ENCODE data around the gene PTBP1. TPM values are rescaled to one million over a fixed set of nuclear protein-coding genes. Genes with fewer than 3 reads are reported as not detected.

PTBP1 gene
- total and polyA plus RNA-seq, 2 of the 13 experiments (the other 11 are each of a cell fraction or from before 2014, with no cell fraction given), result 195 to 288 TPM

GRCh38 chr19:796692-797527, at the start of gene PTBP1 (continued):
- TF ChIP-seq ZNF234 (CRISPR knock-in tag; conservative IDR thresholded peaks at IDR 0.05), result no peak
- no peak for TF ChIP-seq ATF6 (CRISPR knock-in tag; conservative IDR thresholded peaks at IDR 0.05)
- TF ChIP-seq HNRNPUL1 (IDR thresholded peaks at IDR 0.05; ENCODE audit: low read depth, low read length), result no peak
- TF ChIP-seq PRDM15 (CRISPR knock-in tag; IDR thresholded peaks at IDR 0.05), result no peak
- no peak for TF ChIP-seq BCLAF1 (IDR thresholded peaks at IDR 0.05)
- peak; percentile 73 for TF ChIP-seq MEF2D (CRISPR knock-in tag; IDR thresholded peaks at IDR 0.05)
- TF ChIP-seq ZNF615 (CRISPR knock-in tag; IDR thresholded peaks at IDR 0.05; ENCODE audit: borderline replicate concordance), result no peak
- TF ChIP-seq KAT7 (CRISPR knock-in tag; IDR thresholded peaks at IDR 0.05; ENCODE audit: borderline replicate concordance), result peak; percentile 21; the same call in 1 of the 2 replicates
- TF ChIP-seq SOX13 (IDR thresholded peaks at IDR 0.05), result no peak
- peak in 1 of 2 experiments; percentile 31; a peak in 1 of 4 replicates for TF ChIP-seq SOX13 (CRISPR knock-in tag; conservative IDR thresholded peaks at IDR 0.05 in 1 of 2, IDR thresholded peaks at IDR 0.05 in 1 of 2)
- TF ChIP-seq ZNF816 (CRISPR knock-in tag; IDR thresholded peaks at IDR 0.05; ENCODE audit: borderline replicate concordance), result 0 out of 2 replicates have a peak, but pooled peaks have one; percentile 53
- peak; percentile 82 for TF ChIP-seq ZNF776 (CRISPR knock-in tag; IDR thresholded peaks at IDR 0.05)
- no peak for TF ChIP-seq ZNF549 (CRISPR knock-in tag; IDR thresholded peaks at IDR 0.05)
- TF ChIP-seq FOXC1 (CRISPR knock-in tag; IDR thresholded peaks at IDR 0.05; ENCODE audit: borderline replicate concordance), result peak; percentile 67; the same call in 1 of the 2 replicates
- TF ChIP-seq PLSCR1 (CRISPR knock-in tag; IDR thresholded peaks at IDR 0.05; ENCODE audit: borderline replicate concordance), result no peak
- TF ChIP-seq HOXD1 (CRISPR knock-in tag; IDR thresholded peaks at IDR 0.05), result peak; percentile 81; the same call in 1 of the 2 replicates
- peak; percentile 0 to 66; a peak in 2 of 4 replicates for TF ChIP-seq EP300 (IDR thresholded peaks at IDR 0.05; ENCODE audit: low read depth in 2 of 2, low read length in 2 of 2)
- no peak for TF ChIP-seq EP300 (CRISPR knock-in tag; IDR thresholded peaks at IDR 0.05; ENCODE audit: borderline replicate concordance)
- no peak for TF ChIP-seq ZNF256 (CRISPR knock-in tag; conservative IDR thresholded peaks at IDR 0.05)
- TF ChIP-seq ZFX (CRISPR knock-in tag; IDR thresholded peaks at IDR 0.05; ENCODE audit: low read depth), result peak; percentile 86
